ENCODE data around the gene RFX7.
A peak's percentile ranks its signal among the peaks of the same experiment; 100 is the strongest.
"Not testable (repeated sequence)": the region's sequence is repeated elsewhere in the genome, so short reads cannot be mapped to it uniquely, and the experiment has no call there.

The RFX7 gene

DNA sequence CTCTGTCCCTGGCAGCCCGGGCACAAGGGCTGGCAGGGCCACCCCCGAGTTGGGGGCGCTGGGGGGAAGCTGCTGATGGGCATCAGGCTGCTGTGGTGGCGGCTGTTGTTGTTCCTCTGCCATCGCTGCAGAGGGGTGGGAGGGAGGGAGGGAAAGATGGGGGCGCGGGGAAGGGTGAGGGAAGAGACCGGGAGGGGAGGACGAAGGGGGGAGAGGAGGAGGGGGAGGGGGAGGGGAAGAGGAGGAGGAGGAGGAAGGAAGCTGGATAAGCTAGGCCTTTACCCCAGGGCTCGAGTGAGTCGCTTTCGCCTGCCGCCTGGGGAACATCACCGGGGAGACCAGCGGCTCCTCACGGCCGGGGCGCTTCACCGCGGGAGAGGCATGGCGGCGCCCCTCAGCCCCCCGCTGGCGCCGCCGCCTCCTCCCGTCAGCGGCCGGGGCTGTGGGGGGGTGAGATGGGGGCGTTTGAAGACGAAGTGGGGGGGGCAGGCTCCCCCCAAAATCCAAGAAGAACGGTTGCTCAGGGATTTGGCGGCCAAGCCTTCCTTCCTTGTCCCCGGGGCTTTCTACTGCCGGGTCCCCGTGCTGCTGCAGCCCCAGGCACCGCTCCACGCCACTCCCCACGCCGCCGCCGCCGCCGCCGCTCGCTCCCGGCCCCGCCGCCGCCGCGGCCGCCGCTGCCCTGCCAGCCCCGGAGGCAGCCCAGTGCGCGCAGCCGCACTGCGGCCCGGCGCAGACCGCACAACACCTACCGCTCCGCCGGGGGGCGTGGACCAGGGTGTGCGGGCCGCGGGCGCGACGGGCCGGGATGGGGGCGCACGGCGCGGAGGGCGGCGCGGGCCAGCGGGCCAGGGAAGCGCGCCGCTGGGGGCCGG, at the start of gene RFX7:
TSS of gene RFX7 (minus strand) at position 717 of the 875 bp plus-strand sequence. CDS start at position 123, 594 bp downstream.
- peak; percentile 73 for DNase-seq

DNA sequence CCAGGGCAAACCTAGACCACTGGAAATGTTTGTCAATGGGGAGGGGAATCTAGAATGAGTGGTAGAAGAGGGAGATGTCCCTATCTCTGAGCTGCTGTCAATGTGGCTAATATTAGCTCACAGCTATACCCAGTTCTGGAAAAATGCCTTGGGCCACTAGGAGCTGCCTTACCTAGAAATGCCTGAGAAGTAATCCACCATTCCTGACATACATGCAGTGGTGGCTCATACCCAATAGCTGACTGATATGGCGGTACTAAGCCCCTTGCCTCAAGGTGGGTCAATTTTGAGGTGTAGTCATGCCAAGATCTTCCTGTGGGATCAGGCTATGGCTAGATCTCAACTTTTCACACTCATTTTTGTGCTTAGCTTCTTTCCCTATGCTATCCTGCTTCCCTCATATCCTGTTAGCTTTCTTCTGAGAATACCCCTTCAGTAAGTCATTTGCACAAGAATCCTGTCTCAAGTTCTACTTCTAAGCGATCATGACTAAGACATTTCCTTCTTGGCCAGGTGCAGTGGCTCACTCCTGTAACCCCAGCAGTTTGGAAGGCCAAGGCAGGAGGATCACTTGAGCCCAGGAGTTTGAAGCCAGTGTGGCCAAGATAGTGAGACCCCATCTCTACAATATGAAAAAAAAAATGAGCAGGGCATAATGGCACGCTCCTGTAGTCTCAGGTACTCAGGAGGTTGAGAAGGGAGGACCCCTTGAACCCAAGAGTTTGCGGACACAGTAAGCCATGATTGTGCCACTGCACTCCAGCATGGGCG, 49.1 kb upstream of the RFX7 start:
- no peak for DNase-seq

DNA sequence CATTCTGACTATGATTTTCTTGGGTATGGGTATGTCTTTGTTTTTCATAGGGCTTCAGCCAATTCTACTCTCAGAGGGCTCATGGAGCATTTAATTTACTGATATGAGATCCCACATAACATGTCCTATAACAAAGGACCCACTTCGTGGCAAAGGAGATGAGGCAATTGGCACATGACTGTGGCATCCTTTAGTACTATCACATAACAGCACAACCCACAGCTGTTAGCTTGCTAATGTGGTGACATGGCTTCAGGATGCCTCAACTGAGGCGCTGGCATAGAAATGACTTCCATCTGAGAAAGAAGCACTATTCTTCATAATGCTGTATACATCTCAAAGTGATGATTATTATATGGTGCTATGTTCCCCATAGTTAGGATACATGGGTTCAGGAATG, 48.1 kb upstream of the RFX7 start:
- no peak for DNase-seq

DNA sequence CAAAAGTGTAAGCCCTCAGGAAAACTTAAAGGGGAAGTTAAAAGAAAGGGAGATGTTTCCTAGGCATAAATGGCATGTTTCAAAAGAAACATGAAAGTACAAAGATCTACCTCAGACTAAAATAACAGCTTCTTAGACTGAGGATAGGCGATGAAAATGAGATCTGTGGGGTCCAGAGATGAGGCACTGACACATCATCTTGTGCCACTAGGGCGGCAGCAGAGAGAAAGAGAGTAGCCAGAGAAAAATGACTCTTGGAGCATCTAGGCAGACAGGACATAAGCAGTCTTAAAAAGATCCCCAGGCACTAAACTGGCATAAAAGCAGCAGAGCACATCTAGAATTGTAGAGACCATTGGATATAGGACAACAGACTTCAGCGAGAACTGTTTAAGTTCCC, 42.5 kb upstream of the RFX7 start:
- no peak for DNase-seq

DNA sequence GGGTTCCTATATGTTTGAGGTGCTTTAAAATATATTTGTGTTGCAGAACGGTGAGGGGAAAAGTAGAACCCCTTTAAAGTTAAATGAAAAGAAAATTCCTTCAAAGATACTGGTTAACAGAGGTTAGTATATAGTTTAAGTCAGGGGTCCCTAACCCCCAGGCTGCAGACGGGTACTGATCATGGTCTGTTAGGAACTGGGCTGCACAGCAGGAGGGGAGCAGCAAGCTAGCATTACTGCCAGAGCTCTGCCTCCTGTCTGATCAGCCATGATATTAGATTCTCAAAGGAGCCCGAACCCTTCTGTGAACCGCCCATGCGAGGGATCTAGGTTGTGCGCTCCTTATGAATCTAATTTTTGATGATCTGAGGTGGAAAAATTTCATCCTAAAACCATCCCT, 37.5 kb upstream of the RFX7 start:
- no peak for DNase-seq

DNA sequence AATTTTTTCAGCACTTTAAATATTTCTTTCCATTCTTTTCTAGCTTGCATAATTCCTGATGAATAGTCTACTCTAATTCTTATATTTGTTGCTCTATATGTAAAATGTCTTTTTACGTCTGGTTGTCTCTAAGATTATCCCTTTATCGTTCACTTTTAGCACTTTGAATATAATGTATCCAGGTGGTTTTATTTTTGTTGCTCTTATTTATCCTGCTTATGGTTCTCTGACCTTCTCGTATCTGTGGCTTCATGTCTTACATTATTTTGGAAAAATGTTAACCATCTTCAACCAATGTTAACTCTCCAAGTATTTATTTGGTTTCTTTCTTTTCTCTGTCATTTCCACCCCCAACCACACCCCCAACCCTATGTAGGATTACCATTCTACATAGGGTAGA, 30.0 kb upstream of the RFX7 start:
- no peak for DNase-seq

DNA sequence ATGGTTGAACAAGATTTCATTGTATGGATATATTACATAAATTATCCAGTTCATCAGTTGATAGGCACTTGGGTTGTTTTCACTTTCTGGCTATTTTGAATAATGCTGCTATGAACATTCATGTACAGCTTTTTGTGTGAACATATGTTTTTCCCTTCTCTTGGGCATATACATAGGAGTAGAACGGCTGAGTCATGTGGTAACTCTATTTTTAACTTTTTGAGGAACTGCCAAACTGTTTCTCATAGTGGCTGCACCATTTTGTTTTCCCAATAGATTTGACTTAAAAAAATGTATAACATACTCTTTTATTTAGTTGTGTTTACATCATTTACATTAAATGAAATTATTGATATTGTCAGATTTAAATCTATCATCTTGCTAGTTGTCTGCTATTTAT, 28.8 kb upstream of the RFX7 start:
- no peak for DNase-seq

DNA sequence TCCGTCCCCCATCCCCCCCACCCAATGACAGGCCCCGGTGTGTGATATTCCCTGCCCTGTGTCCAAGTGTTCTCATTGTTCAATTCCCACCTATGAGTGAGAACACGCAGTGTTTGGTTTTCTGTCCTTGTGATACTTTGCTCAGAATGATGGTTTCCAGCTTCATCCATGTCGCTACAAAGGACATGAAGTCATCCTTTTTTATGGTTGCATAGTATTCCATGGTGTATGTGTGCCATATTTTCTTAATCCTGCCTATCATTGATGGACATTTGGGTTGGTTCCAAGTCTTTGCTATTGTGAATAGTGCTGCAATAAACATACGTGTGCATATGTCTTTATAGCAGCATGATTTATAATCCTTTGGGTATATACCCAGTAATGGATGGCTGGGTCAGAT, 22.8 kb upstream of the RFX7 start:
- not testable (repeated sequence) for DNase-seq

DNA sequence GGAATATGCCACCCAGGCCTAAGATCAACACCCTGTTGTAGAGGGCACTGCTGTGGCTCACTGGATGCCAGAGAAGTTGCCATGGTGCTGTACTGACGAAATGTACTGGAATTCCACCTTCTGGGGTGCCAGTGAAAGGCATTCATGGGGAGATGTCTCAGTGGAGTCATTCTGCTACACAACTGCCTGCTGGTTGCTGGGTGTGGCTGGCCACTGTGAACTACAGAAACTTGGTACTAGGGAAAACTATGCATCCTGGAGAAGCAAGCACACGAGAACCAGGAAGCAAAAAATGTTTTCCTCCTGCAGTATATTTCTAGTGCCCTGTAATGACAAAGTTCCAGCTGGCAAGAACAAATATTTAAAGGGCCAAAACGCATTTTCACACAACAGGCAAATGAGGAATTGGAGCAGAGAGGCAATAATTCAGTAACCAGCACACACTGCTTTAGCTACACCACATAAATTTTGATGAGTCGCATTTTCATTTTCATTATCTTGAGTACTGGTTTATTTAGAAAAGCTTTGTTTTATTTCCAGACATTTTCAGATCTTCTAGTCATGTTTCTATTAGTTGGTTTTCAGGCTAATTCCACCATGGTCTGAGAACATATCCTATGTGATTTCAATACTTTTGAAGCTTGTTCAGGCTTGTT, 18.3 kb upstream of the RFX7 start:
- DNase-seq = no peak

DNA sequence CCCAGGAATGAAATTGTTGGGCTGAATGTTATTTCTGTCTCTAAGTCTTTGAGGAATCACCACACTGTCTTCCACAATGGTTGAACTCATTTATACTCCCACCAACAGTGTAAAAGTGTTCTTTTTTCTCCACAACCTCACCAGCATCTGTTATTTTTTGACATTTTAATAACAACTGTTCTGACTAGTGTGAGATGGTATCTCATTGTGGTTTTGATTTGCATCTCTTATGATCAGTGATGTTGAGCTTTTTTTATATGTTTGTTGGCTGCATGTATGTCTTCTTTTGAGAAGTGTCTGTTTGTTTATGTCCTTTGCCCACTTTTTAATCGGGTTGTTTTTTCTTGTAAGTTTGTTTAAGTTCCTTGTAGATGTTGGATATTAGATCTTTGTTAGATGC, 13.6 kb upstream of the RFX7 start:
- not testable (repeated sequence) for DNase-seq

DNA sequence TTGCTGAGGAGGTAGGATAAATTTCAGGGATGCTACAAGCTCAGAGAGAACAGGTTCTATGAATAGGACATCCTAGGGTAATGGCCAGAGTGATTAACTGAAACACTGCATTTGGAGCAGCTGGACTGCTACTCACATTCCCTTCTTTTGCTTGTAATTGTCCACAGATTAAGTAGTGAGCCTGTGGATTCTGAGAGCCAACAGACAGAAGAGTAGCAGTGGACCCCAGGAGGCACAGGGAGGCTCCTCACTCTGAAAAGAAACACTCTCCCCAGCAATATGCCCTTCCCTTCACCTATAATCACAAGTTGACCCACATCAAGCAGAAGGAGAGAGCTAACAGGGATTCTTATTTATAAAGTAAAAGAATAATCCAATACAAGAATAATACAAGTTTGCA, 10.6 kb upstream of the RFX7 start:
- no peak for DNase-seq

DNA sequence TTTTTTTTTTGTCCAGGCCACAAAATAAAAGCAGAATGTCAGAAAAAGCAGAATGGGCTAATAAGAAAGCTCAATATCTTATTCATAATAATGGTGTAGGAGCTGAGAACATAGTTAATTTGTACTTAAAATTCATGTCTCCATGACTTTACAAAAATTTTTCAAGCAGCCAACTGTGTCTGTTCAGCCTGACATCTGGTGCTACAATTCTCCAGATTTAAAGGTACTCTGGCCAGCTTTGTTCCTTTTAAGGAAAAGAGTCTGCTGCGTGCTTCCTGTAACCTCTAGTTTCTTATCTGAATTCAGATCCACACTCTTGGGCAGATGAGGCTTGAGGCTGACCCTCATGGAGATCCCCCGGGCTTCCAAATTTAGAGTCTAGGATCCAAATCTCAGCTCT, 8.7 kb upstream of the RFX7 start:
- no peak for DNase-seq

DNA sequence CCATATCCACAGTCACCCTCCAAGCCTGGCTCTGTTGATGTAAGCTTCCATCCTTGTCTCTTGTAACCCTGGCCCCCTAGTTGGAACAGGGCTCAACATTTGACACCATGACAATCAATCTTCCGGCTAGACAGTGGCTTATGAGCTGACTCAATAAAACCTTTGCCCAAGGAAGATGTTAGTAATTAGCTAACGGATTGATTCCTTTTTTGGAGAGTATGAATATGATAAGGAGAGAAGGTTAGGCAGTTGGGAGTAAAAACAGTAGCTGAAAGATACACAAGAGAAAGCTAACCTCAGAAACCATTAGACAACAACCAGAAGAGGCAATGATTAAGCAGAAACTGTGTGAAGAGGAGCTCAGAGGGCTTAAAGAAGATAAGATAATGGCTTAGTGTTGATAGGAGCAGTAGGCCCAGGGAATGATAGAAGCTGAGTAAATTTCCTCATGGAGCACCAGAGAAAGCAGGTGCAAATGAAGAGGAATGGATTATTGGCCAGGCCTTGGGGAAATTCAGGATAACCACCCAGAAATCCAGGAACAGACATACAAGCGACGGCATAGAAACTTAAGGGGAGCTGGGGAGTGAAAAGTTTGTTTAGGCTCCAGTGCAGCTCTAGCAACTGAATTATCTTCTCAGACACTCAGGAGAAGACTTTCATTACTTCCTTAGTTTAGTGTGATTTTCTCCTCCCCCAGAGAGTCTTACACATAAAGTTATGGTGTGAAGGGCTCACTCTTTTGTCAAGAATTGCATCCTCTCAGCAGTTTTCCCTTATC, 7.8 kb upstream of the RFX7 start:
- DNase-seq = no peak

DNA sequence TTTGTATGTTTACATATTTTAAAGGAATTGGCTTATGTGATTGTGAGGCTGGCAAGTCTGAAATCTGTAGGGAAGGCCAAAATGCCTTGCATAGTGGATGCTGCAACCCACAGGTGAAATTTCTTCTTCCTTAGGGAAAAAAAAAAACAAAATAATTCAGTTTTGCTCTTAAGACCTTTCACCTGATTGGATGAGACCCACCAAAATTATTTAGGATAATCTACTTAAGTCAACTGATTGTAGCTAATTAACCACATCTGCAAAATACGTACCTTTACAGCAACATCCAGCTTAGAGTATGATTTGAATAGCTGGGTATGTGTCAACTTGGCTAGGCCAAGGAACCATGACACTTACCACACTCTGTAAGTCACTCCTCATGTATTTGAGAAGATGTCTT, 6.9 kb upstream of the RFX7 start:
- DNase-seq = no peak

DNA sequence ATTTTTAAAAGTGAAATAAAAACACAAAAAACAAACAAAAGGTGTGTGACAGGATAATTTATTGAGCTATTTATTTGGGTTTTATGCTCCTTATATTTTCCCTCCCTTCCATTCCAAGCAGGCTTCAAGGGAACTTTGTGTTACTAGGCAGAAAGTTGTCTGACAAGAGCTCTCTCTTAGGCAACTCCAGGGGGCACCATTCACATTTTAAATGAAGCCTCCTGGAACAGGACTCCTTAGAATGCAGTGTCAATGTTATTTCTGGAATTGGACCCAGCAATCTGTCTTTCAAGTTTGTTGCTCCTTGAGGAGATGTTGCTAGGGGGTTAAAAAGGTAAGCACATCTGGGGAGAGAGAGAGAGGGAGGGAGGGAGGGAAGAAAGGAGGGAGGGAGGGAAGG, 5.4 kb upstream of the RFX7 start:
- DNase-seq = no peak

DNA sequence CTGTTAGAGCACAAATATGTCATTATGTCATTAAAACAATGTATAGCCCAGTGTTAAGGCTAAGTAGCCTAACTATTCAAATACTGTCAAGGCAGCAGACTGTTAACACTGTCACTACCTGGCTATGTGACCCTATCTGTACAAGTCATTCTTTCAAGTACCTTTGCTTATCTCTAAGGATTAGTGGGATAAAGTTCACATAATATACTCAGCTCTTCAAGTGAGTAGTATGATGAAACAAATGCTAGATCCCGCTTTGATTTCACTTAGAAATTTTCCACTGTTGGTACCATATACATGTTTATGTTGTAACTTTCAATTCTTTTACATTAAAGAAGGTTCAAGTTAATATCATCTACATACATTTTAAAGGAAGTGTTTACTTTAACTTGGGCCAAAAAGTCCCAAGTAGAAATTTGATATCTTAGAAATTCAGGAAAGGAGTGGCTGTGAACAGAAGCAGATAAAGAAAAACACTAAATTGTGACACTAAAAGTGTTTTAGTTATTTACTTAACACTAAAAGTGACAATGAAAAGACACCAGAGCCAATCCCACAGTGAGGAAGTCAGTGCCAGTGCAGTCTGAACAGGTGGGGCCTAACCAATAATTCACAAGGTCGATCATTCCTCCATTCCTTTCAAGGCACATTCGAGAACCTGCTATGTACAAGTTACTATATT, 4.8 kb upstream of the RFX7 start:
- no peak for DNase-seq

DNA sequence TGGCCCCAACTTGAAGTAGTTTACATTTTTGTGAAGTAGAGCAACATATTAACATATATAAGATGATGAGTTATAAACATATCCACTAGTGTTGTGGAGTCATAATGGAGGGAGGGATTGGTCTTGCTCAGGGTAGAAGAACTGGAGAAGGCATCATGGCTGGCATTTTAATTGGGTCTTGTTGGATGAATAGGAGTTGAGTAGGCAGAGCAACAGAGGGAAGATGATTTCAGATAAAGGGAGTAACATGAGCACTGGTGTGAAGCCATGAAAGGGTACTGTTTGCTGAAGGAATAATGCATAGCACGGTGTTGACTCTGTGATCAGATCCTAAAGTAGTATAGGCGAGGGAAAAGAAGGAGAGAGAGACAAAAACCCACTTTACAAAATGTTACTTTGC, 3.6 kb upstream of the RFX7 start:
- DNase-seq = no peak

DNA sequence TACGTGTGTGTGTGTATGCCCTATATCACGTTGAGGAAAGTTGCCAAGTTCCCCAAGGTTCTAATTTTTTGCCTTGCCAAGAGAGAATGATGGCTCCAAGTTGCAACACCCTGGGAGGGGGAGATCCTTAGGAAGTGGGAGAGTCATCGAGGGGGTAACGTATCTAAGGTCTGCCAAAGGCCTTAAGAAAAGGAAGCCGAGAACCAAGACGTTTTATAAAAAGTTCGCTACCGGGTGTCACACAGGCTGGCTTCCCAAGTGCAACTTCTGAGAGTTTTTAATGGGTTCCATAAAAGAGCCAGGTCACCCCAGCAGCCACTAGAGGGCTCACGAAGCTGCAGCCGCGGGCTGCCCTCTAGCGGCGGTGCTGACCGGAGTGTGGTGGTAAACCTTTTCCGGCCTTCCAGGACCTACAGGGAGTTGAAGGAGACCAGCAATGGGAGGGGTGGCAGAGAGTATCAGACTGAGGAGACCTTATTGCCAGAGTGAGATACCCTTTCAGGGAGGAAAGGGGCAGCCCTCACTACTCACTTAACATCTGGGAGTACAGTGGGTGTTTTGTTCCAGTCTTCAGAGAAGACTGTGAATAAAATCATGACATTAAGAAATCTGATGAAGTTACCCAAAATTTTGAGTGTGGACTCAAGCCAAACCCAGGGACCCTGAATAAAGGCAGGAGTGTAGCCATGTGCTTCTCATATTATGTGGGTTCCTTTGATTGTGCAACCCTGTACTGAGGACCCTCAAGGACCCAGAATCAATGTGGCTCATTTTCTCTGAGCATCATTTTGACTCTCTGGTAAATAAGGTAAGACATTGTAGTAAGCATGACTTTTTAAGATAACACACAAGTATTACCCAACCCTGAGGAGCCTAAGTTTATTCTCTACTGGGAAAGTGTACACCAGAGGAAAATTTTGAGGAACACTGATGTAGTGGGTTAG, 2.5 kb upstream of the RFX7 start:
- peak; percentile 86 for DNase-seq

DNA sequence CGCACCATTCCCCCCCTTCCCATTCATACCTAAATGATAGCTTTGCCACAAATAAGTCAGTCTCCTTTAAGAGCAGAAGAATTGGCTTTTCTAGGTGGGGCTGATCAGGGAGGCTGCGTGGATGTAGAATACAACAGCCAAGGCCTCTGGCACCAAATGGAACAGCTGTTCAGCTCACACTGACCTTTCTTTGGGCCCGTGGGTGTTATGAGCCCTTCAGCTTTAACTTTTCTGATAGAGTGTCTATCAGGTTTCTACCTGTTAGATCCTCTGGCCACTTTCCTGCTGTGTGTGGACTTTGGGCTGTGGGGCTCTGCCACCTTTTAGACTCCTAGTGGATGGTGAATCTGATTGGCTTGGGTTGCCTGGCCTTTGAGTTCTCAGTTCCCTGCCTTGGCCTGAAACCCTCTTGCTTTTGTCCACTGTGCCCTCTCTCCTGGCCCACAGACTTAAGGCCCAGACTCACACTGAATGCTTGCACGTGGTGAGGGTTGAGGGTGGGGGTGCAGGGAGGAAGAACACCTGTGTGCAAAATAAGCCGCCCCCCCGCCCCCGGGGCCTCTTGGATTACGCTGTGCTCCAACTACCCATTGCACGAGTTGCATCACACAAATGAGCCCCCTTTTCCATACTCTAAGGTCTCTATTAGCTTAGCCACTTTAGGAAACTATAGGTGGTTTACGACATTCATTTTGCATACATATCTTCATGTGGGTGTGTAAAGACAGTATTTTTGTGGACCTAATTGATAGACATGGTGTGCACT, 1.3 kb upstream of the RFX7 start:
- peak; percentile 20 for DNase-seq

Data from activated CD4-positive, alpha-beta T cell treated with anti-CD3 and anti-CD28 coated beads, Interleukin-2, amount 50 U/mL, for 1 hour (primary cell).